GM03348 (cell line): ENCODE results near the gene NANOS2.

Source experiments
- DNase-seq: peaks from one replicate; pipeline ENCODE4 v3.0.0; 2012; ENCODE audit warnings: low spot score

Gene NANOS2

GRCh38 chr19:45895519-45895972 lies 19.0 kb downstream of the NANOS2 start:
- DNase-seq, result no peak

GRCh38 chr19:45890877-45891276 lies 23.7 kb downstream of the NANOS2 start:
- no peak for DNase-seq

DNA sequence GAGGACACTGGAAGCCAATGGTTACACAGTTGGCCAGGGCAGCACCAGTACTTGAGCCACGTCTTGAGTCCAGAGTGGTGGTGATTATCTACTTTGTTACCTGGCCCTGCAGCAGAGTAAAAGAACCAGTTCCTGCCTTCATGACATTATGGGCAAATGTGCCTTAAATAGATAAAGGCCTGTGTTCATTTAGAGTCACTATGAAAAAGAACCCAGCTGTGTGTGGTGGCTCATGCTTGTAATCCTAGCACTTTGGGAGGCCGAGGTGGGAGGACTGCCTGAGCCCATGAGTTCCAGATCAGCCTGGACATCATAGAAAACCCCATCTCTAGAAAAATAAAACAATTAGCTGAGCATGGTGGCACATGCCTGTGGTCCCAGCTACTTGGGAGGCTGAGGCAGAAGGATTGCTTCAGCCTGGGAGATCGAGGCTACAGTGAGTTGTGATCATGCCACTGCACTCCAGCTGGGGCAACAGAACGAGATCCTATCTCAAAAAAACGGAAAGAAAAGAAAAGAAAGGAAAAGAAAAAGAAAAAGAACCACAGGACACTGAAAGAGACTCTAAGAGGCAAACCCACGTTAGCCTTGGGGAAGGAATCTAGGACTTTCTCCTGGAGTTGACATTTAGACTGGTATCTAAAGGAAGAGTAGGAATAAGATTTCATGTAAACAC lies 25.2 kb downstream of the NANOS2 start:
- DNase-seq, result no peak

- DNase-seq, result no peak
These were observed 27.3 kb downstream of the NANOS2 start for GRCh38 chr19:45887200-45887710.

DNA sequence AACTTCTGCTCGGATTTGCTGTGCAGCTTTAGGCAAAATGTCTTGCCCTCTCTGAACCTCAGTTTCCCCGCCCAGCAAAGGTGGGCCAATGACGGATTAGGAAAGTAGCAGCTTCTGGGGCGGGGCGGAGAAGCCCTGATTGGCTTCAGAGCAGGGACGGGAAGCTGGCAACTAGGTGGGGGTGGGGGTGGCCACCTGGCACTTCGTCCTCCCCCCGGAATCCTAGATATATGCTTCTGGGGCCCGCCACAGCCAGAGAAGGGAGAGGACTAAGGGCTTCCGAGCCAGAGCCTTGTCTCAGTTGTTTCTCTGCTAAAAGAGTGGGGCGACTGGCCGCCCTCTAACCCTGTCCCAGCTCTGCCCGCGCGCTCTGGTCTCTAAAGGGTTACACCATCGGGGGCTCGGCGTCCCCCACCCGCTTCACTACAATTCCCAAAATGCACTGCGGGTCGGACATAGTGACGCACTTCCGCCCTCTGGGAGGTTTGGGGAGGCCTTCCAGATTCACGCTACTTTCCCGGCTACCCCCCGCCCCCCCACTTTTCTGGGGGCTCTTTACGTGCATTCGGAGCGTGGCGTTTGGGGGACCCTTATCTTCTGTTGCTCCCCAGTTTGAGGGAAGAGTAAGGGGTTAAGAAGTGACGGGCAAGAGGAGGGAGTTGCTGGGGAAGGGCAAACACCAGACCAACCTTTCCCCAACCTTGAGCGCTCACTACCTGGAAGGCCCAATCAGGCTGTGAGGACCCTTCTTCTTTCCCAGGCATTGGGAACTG lies 28.0 kb downstream of the NANOS2 start:
- peak; percentile 94 for DNase-seq

- peak; percentile 91 for DNase-seq
These were observed 28.8 kb downstream of the NANOS2 start, which contains the start of gene IRF2BP1 for GRCh38 chr19:45885556-45886426. Gene IRF2BP1, minus strand, starts transcription at chr19:45886141. Its CDS starts 367 bp downstream, at chr19:45885774.

DNA sequence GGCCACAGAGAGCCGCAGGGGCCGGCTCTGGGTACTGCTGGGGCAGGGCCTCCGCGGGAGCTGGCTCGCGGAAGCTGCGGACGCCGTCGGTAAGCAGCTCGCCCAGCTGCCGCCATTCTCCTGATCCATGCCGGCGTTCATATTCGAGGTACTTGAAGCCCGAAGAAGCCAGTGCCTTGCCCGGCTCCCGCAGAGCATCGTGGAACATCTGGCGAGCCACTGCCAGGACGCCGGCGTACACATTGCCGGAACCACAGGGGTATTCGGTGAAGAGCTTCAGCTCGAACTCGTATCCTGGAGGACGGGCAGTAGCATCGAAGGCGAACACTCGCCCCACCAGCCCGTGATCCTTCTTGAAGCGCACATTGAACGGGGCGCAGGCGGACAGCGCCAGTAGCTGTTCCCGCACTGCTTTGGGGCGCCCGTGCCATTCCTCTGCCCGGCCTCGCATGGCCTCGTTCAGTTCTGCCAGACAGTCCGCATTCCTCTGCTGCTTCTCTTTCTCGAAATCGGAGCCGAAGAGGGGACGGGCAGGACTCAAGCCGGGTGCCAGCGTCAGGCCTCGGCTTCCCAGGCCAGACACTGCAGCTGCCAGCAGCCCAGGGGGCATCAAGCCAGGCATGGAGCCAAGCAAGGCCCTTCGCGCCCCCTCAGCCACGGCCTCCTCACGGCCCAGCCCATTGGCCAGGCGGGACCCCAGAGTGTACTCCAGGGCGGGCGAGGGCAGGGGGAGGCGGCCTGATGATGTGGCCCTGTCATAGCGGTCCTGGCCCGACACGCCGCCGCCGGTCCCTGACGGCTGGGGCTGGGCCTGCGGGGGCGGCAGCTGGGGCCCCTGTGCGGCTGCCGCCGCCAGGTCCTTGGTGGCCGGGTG lies 29.7 kb downstream of the NANOS2 start:
- DNase-seq, result peak; percentile 23

- no peak for DNase-seq
These were observed 30.5 kb downstream of the NANOS2 start for GRCh38 chr19:45883881-45884681.

- no peak for DNase-seq
These were observed 31.0 kb downstream of the NANOS2 start for GRCh38 chr19:45883586-45883880.

DNA sequence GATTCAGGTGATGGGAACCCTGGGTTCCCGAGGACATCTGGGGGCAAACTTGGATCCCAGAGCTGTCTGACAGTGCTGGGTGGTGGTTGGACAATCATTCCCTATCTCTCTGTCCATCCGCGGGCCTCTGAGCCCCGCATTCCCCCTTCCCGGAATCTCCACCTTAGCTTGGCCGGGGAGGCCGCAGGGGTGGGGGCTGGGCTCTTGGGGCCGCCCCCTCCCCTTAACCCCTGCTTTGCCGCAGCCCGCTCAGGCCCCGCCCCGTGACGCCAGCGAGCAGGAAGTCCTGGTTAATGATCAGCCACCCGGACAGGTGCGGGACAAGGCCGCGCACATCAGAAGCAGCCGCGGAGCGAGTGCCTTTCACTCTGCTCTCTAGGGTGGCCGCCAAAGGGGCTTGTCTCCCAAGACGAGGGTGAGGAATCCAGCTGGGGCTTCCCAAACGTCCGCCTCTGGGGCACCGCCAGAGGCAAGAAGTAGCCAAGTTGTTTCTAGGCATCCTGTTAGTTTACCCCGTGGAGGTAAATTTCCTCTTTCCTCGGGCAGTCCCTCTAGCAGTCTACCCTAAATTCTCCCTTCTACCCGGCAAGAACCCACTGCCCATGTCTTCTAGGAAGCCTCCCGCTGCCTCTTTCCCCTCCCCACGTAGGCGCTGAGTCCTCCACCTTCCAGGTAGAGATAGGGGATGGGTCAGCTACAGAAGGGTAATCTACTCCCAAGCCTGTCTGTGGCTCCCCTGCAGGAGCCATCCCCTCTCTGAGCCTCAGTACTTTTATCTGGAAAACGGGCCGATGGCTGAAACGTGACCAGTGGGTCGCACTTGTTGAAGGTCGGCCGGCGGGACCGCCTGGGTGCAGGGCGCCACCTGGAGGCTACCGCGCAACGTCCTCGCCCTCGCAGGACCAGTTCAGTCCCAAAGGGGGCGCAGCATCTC lies 31.7 kb downstream of the NANOS2 start:
- DNase-seq, result peak; percentile 93

DNA sequence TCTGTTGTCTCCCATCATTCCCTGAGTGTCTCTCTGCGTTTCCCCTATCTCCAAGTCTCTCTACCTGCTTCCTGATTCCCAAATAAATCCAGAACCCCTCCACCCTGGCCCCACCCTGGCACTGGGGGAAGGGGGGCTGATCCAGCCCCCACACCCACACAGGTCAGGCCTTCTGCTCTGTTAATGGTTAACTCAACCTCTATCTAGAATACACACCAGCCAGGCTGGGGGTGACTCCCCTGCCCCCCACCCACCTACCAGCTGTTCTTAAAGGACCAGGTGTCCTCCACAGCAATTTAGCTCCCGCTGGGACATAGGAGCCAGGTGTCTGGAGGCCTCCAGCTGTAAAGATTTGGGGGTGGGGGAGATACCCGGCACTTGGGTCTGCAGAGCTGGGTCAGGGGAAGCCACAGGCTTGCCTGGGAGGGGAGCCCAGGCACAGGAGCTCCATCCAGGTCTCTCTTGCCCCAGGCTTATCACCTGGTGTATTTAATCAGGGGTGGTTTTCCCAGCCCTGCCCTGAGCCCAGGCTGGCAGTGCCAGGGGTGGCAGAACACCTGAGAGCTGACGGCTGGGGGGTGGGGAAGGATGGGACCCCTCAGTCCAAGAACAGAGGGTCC lies 32.6 kb downstream of the NANOS2 start:
- DNase-seq, result no peak

DNA sequence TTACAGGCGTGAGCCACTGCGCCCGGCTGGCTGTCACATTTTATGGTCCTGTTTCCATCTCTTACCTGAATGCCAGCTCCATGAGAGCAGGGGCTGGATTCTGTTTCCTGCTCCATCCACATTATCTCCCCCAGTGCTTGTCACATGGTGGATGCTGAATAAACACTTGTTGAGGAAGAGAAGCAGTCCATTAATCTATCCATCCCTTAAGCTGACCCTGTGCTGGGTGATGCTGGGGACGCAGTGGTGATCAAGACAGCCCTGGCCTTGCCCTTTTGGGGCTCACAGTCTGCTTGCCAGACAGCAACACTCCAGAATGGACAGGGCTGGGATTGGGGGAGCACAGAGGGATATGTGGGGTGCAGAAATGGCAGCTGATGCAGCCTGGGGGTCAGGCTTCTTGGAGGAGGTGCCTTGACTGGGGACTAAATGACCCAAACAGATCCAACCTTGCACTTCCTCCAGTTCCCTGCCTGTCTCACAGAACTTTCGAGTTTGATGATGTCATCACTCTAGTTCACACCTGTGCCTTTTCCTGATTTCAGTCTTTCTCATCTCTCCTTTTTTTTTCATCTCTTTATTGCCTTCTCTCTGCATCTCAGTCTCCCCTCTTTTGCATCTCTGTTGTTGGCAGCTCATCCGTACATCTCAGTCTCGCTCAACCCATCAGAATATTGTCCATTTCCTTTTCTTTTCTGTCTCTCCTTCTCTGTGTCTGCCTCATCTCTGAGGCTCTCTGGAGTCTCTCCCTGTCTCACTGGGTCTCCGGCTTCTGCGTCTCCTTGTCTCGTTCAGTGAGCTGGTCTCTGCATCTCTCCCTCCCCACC lies 33.3 kb downstream of the NANOS2 start:
- DNase-seq, result no peak

GRCh38 chr19:45879971-45880370 lies 34.6 kb downstream of the NANOS2 start:
- DNase-seq, result no peak

GRCh38 chr19:45879055-45879454 lies 35.5 kb downstream of the NANOS2 start:
- DNase-seq, result no peak

- DNase-seq, result no peak
These were observed 36.4 kb downstream of the NANOS2 start for GRCh38 chr19:45878043-45878794.

DNA sequence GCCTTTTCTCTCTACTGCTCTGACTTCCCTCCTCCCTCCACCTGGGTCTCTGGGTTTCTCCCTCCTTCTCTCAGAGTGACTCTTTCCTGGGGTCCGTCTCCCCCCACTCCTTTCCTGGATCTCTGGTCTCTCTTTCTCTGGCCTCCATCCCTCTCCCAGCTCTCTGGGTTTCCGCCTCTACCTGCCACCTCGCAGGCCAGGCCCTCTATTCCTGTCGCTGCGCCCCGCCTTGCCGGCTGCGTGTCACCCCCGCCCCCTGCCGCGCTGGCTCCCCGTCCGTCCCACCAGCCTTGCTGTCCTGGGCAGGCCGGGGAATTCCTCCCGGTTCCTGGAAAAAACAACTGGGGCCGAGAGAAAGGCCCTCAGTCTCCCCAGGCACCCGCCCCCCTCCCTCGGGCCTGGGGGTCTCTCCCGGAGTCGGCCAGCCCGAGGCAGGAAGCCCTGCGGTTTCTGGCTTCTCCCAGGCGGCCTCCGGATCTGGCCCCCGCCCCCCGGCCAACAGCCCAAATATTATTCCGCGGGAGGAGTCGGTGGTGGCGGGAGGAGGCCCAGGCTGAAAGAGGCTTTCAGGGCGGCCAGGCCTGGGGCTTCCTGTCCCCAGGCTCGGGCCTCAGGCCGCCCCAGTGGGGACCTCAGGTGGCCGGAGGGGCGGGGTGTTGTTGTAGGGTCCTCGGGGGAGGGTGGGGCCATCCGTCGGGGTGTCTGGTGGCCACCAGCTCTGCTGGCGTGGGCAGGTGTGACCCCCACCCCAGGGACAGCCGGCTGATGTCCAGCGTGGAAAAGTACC lies 38.0 kb downstream of the NANOS2 start:
- peak; percentile 38 for DNase-seq

GRCh38 chr19:45876161-45876410 lies 38.5 kb downstream of the NANOS2 start:
- DNase-seq, result no peak
